A673 (cell line): ENCODE data around the gene NAB2.

Experiments
- CTCF ChIP-seq: fragments of 300-800, 200-600 bp; sonication (generic); conservative IDR thresholded peaks from 2 replicates; pipeline ENCODE4 v1.5.1; 2017; ENCODE audit warnings: low read depth, mild to moderate bottlenecking, antibody characterized with exemption, low read length, moderate library complexity, mixed read lengths
- EZH2 ChIP-seq: fragments of 200-600 bp; sonication (generic); IDR thresholded peaks from 2 replicates; pipeline ENCODE4 v1.6.1; 2017; ENCODE audit warnings: borderline replicate concordance, low read depth, mild to moderate bottlenecking, mixed read lengths, antibody characterized with exemption, low read length; ENCODE audit not compliant: poor library complexity, severe bottlenecking

GRCh38 chr12:57135527-57136326 is 46.8 kb downstream of the NAB2 start:
- TF ChIP-seq CTCF (no peak), EZH2 (no peak)
